HG03135 (cell line): Measurements from ENCODE around the gene TPP2.

Experiments
- ATAC-seq: cut with Tn5 transposase; IDR thresholded peaks from one replicate; pipeline ENCODE4 v1.9.1; 2021; ENCODE audit warnings: mild to moderate bottlenecking, moderate library complexity; ENCODE audit not compliant: unreplicated experiment

TPP2 gene

DNA sequence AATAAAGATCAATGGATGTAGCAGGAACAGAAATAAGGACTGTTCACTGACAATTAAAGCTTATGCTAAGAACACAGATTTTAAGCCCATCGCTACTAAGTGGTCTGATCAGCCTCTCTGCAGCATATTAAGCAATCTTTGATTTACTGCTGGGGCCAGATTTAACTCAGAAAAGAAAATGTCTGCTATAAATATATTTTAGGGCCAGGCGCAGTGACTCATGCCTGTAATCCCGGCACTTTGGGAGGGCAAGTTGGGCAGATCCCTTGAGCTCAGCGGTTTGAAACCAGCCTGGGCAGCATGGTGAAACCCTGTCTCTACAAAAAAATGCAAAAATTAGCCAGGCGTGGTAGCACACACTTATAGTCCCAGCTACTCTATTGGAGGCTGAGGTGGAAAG is 55.1 kb downstream of the TPP2 start:
- ATAC-seq: no peak

DNA sequence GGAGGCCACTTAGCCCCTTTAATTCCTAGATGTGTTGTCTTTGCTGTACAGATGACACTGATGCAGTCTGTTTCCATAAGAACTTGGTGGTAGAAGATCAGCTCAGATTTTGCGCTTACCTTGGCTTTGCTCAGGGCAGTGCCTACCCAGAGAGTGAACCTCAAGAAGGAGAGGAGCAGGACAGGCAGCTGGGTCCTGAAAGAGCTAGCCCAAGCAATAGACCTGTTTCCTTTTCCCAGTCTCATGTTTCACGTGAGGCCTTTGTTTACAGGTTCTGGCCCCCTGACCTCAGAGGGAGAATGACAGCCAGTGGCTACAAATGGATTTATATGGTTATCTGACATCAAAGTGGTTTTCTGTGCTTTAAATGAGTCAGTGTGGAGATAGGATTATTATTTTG is 58.0 kb downstream of the TPP2 start:
- ATAC-seq: no peak

DNA sequence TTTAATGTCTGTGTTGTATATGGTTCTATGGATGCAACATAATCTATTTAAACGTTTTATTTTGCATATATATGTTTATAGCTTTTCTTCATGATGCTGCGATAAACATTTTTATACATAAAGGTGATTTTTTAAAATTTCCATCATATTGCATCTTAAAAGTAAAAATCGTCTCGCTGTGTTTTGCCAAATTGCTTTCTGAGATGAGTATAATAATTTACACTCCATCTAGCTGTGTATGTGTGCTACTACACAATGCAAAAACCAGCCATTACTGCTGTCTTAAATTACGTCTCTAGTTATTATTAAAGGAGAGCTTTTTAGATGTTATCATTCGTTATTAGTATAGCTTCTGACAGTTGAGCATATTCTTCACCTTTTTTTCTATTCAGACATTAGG is 60.8 kb downstream of the TPP2 start:
- no peak for ATAC-seq

DNA sequence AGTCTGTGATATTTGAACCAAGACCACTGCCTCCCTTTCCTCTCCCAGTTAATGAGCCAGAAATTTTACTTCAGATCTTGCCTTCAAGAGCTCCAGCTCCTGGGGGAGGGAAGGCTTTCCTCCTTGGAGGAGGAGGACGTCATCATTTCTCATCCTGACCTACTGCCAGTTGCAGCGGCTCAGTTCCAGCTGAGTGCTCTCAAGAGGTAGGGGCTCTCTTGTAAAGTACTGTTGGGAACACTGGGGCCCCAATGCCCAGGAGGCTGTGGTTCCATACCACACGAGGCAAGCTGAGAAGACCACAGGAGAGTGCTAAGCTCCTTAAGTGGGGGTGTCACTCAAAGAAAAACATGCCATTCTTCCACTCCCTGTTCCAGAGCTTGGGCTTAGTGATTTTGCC is 61.9 kb downstream of the TPP2 start:
- ATAC-seq: no peak

- no peak for ATAC-seq
These were observed 62.5 kb downstream of the TPP2 start for GRCh38 chr13:102659168-102659713.

GRCh38 chr13:102667023-102667422 is 70.2 kb downstream of the TPP2 start:
- ATAC-seq: no peak

- no peak for ATAC-seq
These were observed 71.1 kb downstream of the TPP2 start for GRCh38 chr13:102667911-102668310.

GRCh38 chr13:102670130-102670529 is 73.3 kb downstream of the TPP2 start:
- no peak for ATAC-seq

GRCh38 chr13:102675115-102675514 is 78.3 kb downstream of the TPP2 start:
- ATAC-seq: no peak

DNA sequence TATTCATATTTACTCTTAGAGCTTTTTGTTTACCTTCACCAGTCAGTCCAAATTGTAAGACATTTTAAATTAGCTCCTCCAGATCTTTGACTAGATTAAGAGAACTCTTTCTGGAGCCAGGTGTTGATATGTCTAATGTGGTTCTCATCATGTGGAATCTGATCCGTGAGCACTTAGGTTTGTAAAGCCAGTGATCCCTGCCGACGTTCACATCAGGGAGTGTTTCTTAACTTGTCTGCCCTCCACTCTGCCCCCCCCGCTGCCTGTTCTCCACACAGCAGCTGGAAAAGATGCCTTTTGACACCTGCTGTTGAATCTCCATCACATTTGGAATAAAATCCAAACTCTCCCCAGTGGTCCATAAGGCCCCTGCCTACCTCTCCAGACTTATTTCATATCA is 80.3 kb downstream of the TPP2 start:
- no peak for ATAC-seq

- no peak for ATAC-seq
These were observed 81.7 kb downstream of the TPP2 start for GRCh38 chr13:102678339-102679107.

- ATAC-seq: no peak
These were observed 82.8 kb downstream of the TPP2 start for GRCh38 chr13:102679449-102680132.

DNA sequence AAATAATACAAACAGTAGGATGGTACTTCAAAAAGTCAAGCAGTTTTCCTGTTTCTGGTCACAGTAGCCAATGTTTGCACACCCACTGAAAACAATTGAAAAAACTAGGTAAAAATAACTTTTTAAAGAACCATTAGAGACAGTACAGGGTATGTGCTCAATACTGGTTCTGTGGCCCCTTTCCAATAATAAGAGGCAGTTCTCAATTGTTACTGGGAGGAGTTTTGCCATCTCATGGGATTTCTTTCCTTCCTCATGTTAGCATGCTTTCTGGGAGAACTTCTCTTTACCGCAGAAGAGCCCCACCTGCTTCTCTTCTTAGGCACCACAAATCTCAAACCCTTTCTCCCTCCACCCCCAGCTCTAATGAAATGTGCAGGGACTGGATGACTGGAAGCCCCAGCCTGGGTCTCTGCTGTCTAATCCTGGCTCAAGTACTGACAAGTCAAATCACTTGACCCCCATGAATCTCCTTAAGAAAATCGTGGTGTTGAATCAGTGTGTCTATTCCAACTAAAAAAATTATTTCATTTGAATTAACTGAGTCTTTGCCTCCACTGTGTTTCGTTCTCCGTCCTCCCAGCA is 83.4 kb downstream of the TPP2 start:
- no peak for ATAC-seq

GRCh38 chr13:102680842-102681740 is 84.3 kb downstream of the TPP2 start:
- ATAC-seq: peak; percentile 40

DNA sequence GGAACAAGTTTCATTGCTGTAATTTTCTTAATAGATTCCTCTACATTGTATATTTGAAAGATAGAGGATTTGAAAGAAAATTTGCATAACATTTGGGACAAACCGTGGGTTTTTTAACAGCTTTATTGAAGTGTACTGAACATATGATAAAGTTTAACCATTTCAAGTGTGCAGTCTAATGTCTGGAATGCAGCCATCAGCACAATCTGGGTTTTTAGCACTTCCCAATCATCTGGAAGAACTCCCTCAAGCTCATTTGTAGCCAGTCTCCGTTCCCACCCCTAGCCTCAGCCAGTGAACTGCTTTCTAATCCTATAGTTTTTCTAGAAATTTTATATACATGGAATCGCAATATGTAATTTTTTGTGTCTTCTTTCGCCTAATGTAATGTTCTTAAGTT is 85.4 kb downstream of the TPP2 start:
- ATAC-seq: no peak

GRCh38 chr13:102682727-102683126 is 85.9 kb downstream of the TPP2 start:
- ATAC-seq: no peak

DNA sequence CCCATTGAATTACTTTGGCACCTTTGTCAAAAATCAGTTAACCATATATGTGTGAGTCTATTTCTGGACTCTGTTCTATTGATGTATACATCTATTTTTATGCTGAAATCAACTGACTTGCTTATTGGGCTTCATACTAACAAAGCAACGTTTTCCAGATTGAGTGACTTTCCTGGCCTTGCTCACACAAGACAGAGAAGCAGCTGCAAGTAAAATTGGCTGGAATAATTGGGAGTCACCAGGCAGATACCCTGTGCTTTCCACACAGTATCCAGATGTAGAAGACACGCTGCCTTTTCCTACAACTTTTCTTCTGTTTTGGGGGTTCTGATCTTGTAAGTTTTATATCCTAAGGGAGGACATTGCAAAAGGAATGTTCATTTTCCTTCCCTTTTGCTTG is 86.9 kb downstream of the TPP2 start:
- no peak for ATAC-seq

GRCh38 chr13:102686024-102686423 is 89.2 kb downstream of the TPP2 start:
- ATAC-seq: no peak

DNA sequence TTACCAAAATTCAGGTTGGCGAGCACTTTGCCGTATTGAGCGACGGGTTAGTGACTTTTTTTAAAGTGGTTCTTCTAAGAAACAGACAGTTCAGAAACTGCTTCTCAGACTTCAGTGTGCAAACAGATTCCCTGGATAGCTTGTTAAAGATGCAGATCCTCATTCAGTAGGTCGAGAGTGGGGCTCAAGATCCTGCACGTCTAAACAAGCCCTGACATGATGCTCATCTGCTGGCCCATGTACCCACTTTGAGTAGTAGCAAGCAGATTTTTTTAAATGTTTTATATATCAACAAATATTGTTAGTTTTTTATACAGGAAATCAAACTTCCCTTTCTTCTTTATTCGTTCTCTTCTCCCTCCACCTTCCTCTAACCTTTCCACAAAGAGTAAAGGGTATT is 90.7 kb downstream of the TPP2 start:
- ATAC-seq: no peak

- ATAC-seq: no peak
These were observed 91.7 kb downstream of the TPP2 start for GRCh38 chr13:102688306-102688973.
